ENCODE measurements around the gene CRISP1.
"Not testable (repeated sequence)": the region's sequence is repeated elsewhere in the genome, so short reads cannot be mapped to it uniquely, and the experiment has no call there.

Gene CRISP1

GRCh38 chr6:49866485-49866943, at the start of gene CRISP1:
CRISP1 (minus strand) TSS chr6:49866535; CDS start chr6:49857400, 9,135 bp downstream.
- no peak within 1 kb of the TSS for H3K4me3 ChIP-seq (ENCODE audit: low read depth, low read length)

- no peak overlapping the region for H3K4me3 ChIP-seq (ENCODE audit: low read depth, low read length)
Measured at GRCh38 chr6:49915035-49915434, 48.7 kb upstream of the CRISP1 start.

- no peak overlapping the region for H3K4me3 ChIP-seq (ENCODE audit: low read depth, low read length)
Measured at GRCh38 chr6:49913636-49914375, 47.5 kb upstream of the CRISP1 start.

GRCh38 chr6:49912196-49912595, 45.9 kb upstream of the CRISP1 start:
- no peak overlapping the region for H3K4me3 ChIP-seq (ENCODE audit: low read depth, low read length)

GRCh38 chr6:49911252-49911651, 44.9 kb upstream of the CRISP1 start:
- H3K4me3 ChIP-seq (ENCODE audit: low read depth, low read length), result no peak overlapping the region

GRCh38 chr6:49909563-49909962, 43.2 kb upstream of the CRISP1 start:
- H3K4me3 ChIP-seq (ENCODE audit: low read depth, low read length), result no peak overlapping the region

- no peak overlapping the region for H3K4me3 ChIP-seq (ENCODE audit: low read depth, low read length)
Measured at GRCh38 chr6:49906526-49906925, 40.2 kb upstream of the CRISP1 start.

- no peak overlapping the region for H3K4me3 ChIP-seq (ENCODE audit: low read depth, low read length)
Measured at GRCh38 chr6:49905296-49905695, 39.0 kb upstream of the CRISP1 start.

- H3K4me3 ChIP-seq (ENCODE audit: low read depth, low read length), result no peak overlapping the region
Measured at GRCh38 chr6:49902856-49903255, 36.5 kb upstream of the CRISP1 start.

- no peak overlapping the region for H3K4me3 ChIP-seq (ENCODE audit: low read depth, low read length)
Measured at GRCh38 chr6:49898904-49899566, 32.7 kb upstream of the CRISP1 start.

- not testable (repeated sequence) for H3K4me3 ChIP-seq (ENCODE audit: low read depth, low read length)
Measured at GRCh38 chr6:49895553-49895952, 29.2 kb upstream of the CRISP1 start.

- H3K4me3 ChIP-seq (ENCODE audit: low read depth, low read length), result no peak overlapping the region
Measured at GRCh38 chr6:49892280-49892679, 25.9 kb upstream of the CRISP1 start.

- H3K4me3 ChIP-seq (ENCODE audit: low read depth, low read length), result no peak overlapping the region
Measured at GRCh38 chr6:49890988-49891387, 24.7 kb upstream of the CRISP1 start.

- no peak overlapping the region for H3K4me3 ChIP-seq (ENCODE audit: low read depth, low read length)
Measured at GRCh38 chr6:49888742-49889431, 22.6 kb upstream of the CRISP1 start.

GRCh38 chr6:49868951-49869529, 2.7 kb upstream of the CRISP1 start:
- no peak overlapping the region for H3K4me3 ChIP-seq (ENCODE audit: low read depth, low read length)

GRCh38 chr6:49856282-49856681, 10.1 kb downstream of the CRISP1 start:
- no peak overlapping the region for H3K4me3 ChIP-seq (ENCODE audit: low read depth, low read length)

- no peak overlapping the region for H3K4me3 ChIP-seq (ENCODE audit: low read depth, low read length)
Measured at GRCh38 chr6:49855221-49855620, 11.1 kb downstream of the CRISP1 start.

GRCh38 chr6:49852975-49853374, 13.4 kb downstream of the CRISP1 start:
- H3K4me3 ChIP-seq (ENCODE audit: low read depth, low read length), result no peak overlapping the region

GRCh38 chr6:49849213-49849907, 17.0 kb downstream of the CRISP1 start:
- no peak overlapping the region for H3K4me3 ChIP-seq (ENCODE audit: low read depth, low read length)

- no peak overlapping the region for H3K4me3 ChIP-seq (ENCODE audit: low read depth, low read length)
Measured at GRCh38 chr6:49847673-49848072, 18.7 kb downstream of the CRISP1 start.

- H3K4me3 ChIP-seq (ENCODE audit: low read depth, low read length), result no peak overlapping the region
Measured at GRCh38 chr6:49847014-49847413, 19.3 kb downstream of the CRISP1 start.
